ENCODE measurements around the gene ADGRB3. TPM values are rescaled to one million over a fixed set of nuclear protein-coding genes. Genes with fewer than 3 reads are reported as not detected.

Gene ADGRB3
- total and polyA plus RNA-seq, 7 donors, result 0.60 to 11.5 (median 9.7) TPM; not detected in 1

- peak; percentile 68 for DNase-seq
- H3K4me3 ChIP-seq, result no peak overlapping the region
- H3K27me3 ChIP-seq, result no peaks in the 10 kb centered on the region
- H3K36me3 ChIP-seq, result no peaks in the 10 kb centered on the region
- H3K27ac ChIP-seq, result no peak overlapping the region
- no peaks in the 10 kb centered on the region for H3K9me3 ChIP-seq
- WGBS, 2 donors, result 38 to 40% methylated on average over 11 of the region's 11 CpGs
- intact Hi-C loops (cut with DNase I), result no loop called here
- H3K4me1 ChIP-seq, result no peaks in the 10 kb centered on the region
- peak; percentile 23 to 81 (median 53) for TF ChIP-seq CTCF (IDR thresholded peaks at IDR 0.05)
- no peak for TF ChIP-seq EP300 (IDR thresholded peaks at IDR 0.05)
- no peak for TF ChIP-seq POLR2A (IDR thresholded peaks at IDR 0.05)
- TF ChIP-seq POLR2AphosphoS5 (IDR thresholded peaks at IDR 0.05), result no peak
Observed at GRCh38 chr6:68967549-68968300, 332.6 kb downstream of the ADGRB3 start.

- Histone ChIP-seq H3K4me3 (no peak overlapping the region), H3K4me1 (no peaks in the 10 kb centered on the region), H3K27ac (no peak overlapping the region), H3K9me3 (no peaks in the 10 kb centered on the region), H3K27me3 (no peaks in the 10 kb centered on the region), H3K36me3 (no peaks in the 10 kb centered on the region)
- TF ChIP-seq POLR2AphosphoS5 (IDR thresholded peaks at IDR 0.05), result no peak
- TF ChIP-seq CTCF (IDR thresholded peaks at IDR 0.05), result peak in 1 of 4 experiments; percentile 18
- WGBS, 2 donors, result 2 to 8% methylated on average over 4 of the region's 4 CpGs
- intact Hi-C loops (cut with DNase I), result no loop called here
- DNase-seq, result no peak
Observed at GRCh38 chr6:68968301-68968649, 333.2 kb downstream of the ADGRB3 start.

GRCh38 chr6:68973066-68973465 lies 338.0 kb downstream of the ADGRB3 start:
- no peaks in the 10 kb centered on the region for H3K9me3 ChIP-seq
- intact Hi-C loops (cut with DNase I), result loop anchor here (5.0 kb wide), 1 partner anchor 336 kb away; the partner anchor contains the start of gene ADGRB3
- no peaks in the 10 kb centered on the region for H3K27me3 ChIP-seq
- H3K4me3 ChIP-seq, result no peak overlapping the region
- no peaks in the 10 kb centered on the region for H3K36me3 ChIP-seq
- H3K4me1 ChIP-seq, result peaks cover 0 to 11% (median 0%) of the 10 kb centered on the region in 4 donors
- no peak overlapping the region for H3K27ac ChIP-seq
- no peak for TF ChIP-seq EP300 (IDR thresholded peaks at IDR 0.05)
- TF ChIP-seq CTCF (IDR thresholded peaks at IDR 0.05), result no peak
- TF ChIP-seq POLR2AphosphoS5 (IDR thresholded peaks at IDR 0.05), result no peak
- no peak for TF ChIP-seq POLR2A (IDR thresholded peaks at IDR 0.05)
- DNase-seq, result no peak

- WGBS, 2 donors, result 7 to 47% methylated on average over 2 of the region's 2 CpGs
- DNase-seq, result no peak
- TF ChIP-seq EP300 (IDR thresholded peaks at IDR 0.05) (no peak), POLR2AphosphoS5 (IDR thresholded peaks at IDR 0.05) (no peak), POLR2A (IDR thresholded peaks at IDR 0.05) (no peak), CTCF (IDR thresholded peaks at IDR 0.05) (no peak)
Observed at GRCh38 chr6:68975064-68975463, 340.0 kb downstream of the ADGRB3 start.

GRCh38 chr6:68975816-68976215 lies 340.7 kb downstream of the ADGRB3 start:
- H3K4me1 ChIP-seq, result peaks cover 0 to 11% (median 0%) of the 10 kb centered on the region in 4 donors
- no peaks in the 10 kb centered on the region for H3K9me3 ChIP-seq
- TF ChIP-seq POLR2AphosphoS5 (IDR thresholded peaks at IDR 0.05) (no peak), CTCF (IDR thresholded peaks at IDR 0.05) (no peak), POLR2A (IDR thresholded peaks at IDR 0.05) (no peak), EP300 (IDR thresholded peaks at IDR 0.05) (no peak)
- intact Hi-C loops (cut with DNase I), result no loop called here
- DNase-seq, result no peak
- H3K36me3 ChIP-seq, result no peaks in the 10 kb centered on the region
- H3K27me3 ChIP-seq, result no peaks in the 10 kb centered on the region
- no peak overlapping the region for H3K4me3 ChIP-seq
- H3K27ac ChIP-seq, result no peak overlapping the region

More at GRCh38 chr6:68975064-68975463, 340.0 kb downstream of the ADGRB3 start:
- H3K4me1 ChIP-seq, result peaks cover 0 to 11% (median 0%) of the 10 kb centered on the region in 4 donors
- H3K27me3 ChIP-seq, result no peaks in the 10 kb centered on the region
- no peak overlapping the region for H3K27ac ChIP-seq
- no peaks in the 10 kb centered on the region for H3K9me3 ChIP-seq
- intact Hi-C loops (cut with DNase I), result no loop called here
- H3K4me3 ChIP-seq, result no peak overlapping the region
- H3K36me3 ChIP-seq, result no peaks in the 10 kb centered on the region

All from sigmoid colon (tissue), 7 donors.